WTC11 (cell line): ENCODE data around the gene CLDN19.

Experiments used
- CREB1 ChIP-seq: sonication (generic); formaldehyde crosslinking; IDR thresholded peaks from 2 replicates; pipeline ENCODE4 v1.8.0; 2023; ENCODE audit warnings: mild to moderate bottlenecking, missing genetic modification reagents
- CREM ChIP-seq: sonication (generic); formaldehyde crosslinking; IDR thresholded peaks from 2 replicates; pipeline ENCODE4 v1.8.1; 2022; ENCODE audit warnings: mild to moderate bottlenecking, missing genetic modification reagents, moderate library complexity
- CTCF ChIP-seq: fragments of 200-600 bp; IDR thresholded peaks from 2 replicates; pipeline ENCODE4 v1.8.0; 2022; ENCODE audit warnings: antibody characterized with exemption
- ESRRA ChIP-seq: sonication (generic); formaldehyde crosslinking; IDR thresholded peaks from 2 replicates; pipeline ENCODE4 v1.8.1; 2022; ENCODE audit warnings: mild to moderate bottlenecking, missing genetic modification reagents, borderline replicate concordance
- NFE2L1 ChIP-seq: sonication (generic); formaldehyde crosslinking; IDR thresholded peaks from 2 replicates; pipeline ENCODE4 v1.8.1; 2023; ENCODE audit warnings: missing genetic modification reagents
- TCF7 ChIP-seq: sonication (generic); formaldehyde crosslinking; IDR thresholded peaks from 2 replicates; pipeline ENCODE4 v1.8.0; 2022; ENCODE audit warnings: mild to moderate bottlenecking, low read depth, missing genetic modification reagents, moderate library complexity
- TEAD4 ChIP-seq: sonication (generic); formaldehyde crosslinking; IDR thresholded peaks from 2 replicates; pipeline ENCODE4 v1.8.0; 2022; ENCODE audit warnings: mild to moderate bottlenecking, missing genetic modification reagents
- ZNF232 ChIP-seq: sonication (generic); formaldehyde crosslinking; IDR thresholded peaks from 2 replicates; pipeline ENCODE4 v1.8.0; 2022; ENCODE audit warnings: mild to moderate bottlenecking, missing genetic modification reagents
- ZNF396 ChIP-seq: fragments of 250-450 bp; sonication (Bioruptor Pico); IDR thresholded peaks from 2 replicates; pipeline ENCODE4 v1.8.0; 2021; ENCODE audit warnings: mild to moderate bottlenecking, moderate library complexity, borderline replicate concordance
- ZNF416 ChIP-seq: fragments of 250-450 bp; sonication (Bioruptor Pico); IDR thresholded peaks from 2 replicates; pipeline ENCODE4 v1.9.0; 2021; ENCODE audit warnings: mild to moderate bottlenecking, inconsistent platforms
- TF ChIP-seq, protein P1 (sequence below): sonication (generic); formaldehyde crosslinking; IDR thresholded peaks from 2 replicates; pipeline ENCODE4 v1.8.0; 2022; ENCODE audit warnings: mild to moderate bottlenecking, missing genetic modification reagents

DNA sequence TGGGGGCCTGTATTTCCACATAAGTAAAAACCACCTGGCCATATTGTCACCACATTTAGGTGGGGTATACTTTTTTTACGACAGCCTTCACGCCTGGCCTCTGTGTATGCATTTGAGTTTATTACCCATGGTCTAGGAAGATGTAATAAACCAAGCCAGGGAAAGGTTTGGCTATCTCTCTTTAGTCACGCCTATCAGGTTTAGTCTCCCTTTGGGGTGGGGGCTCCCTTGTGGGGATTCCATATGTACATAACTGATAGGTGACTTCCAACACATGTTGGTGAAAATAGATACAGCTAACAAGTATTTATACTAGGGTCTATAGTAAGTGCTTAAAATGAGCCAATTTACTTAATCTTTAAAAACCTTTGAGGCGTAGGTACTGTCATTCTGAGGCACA lies 53.6 kb downstream of the CLDN19 start:
- no peak for TF ChIP-seq TEAD4
- no peak for TF ChIP-seq CTCF
- TF ChIP-seq ZNF396, result no peak
- TF ChIP-seq CREM (CRISPR knock-in tag), result no peak
- no peak for TF ChIP-seq TCF7 (CRISPR knock-in tag)
- no peak for TF ChIP-seq ZNF416 (CRISPR knock-in tag)
- TF ChIP-seq, protein P1, sequence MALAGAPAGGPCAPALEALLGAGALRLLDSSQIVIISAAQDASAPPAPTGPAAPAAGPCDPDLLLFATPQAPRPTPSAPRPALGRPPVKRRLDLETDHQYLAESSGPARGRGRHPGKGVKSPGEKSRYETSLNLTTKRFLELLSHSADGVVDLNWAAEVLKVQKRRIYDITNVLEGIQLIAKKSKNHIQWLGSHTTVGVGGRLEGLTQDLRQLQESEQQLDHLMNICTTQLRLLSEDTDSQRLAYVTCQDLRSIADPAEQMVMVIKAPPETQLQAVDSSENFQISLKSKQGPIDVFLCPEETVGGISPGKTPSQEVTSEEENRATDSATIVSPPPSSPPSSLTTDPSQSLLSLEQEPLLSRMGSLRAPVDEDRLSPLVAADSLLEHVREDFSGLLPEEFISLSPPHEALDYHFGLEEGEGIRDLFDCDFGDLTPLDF (CRISPR knock-in tag), result no peak
- no peak for TF ChIP-seq CREB1
- no peak for TF ChIP-seq ESRRA (CRISPR knock-in tag)
- TF ChIP-seq ZNF232 (CRISPR knock-in tag), result no peak
- no peak for TF ChIP-seq NFE2L1 (CRISPR knock-in tag)
